KMS-11 (cell line): ENCODE data around the gene DCBLD1.

ENCODE experiments used
- H2AFZ ChIP-seq: fragments of 200-600 bp; sonication (generic); 2 replicates; pipeline ENCODE4 v1.6.1; 2016; ENCODE audit warnings: antibody characterized with exemption, mixed run types, low read depth
- H3K27ac ChIP-seq: fragments of 200-600 bp; sonication (generic); 2 replicates; pipeline ENCODE4 v1.6.1; 2016; ENCODE audit warnings: mild to moderate bottlenecking, mixed run types
- H3K27me3 ChIP-seq: fragments of 200-600 bp; sonication (generic); 2 replicates; pipeline ENCODE4 v1.6.1; 2017; ENCODE audit warnings: mild to moderate bottlenecking, low read depth, mixed run types, moderate library complexity; ENCODE audit not compliant: insufficient read depth
- H3K36me3 ChIP-seq: fragments of 200-600 bp; sonication (generic); 2 replicates; pipeline ENCODE4 v1.6.1; 2017; ENCODE audit warnings: mild to moderate bottlenecking, mixed run types; ENCODE audit not compliant: insufficient read depth
- H3K4me1 ChIP-seq: fragments of 200-600 bp; sonication (generic); 2 replicates; pipeline ENCODE4 v1.6.1; 2016; ENCODE audit warnings: mild to moderate bottlenecking, low read depth, mixed run types; ENCODE audit not compliant: poor library complexity, severe bottlenecking
- H3K4me2 ChIP-seq: fragments of 200-600 bp; sonication (generic); 2 replicates; pipeline ENCODE4 v1.7.0; 2016; ENCODE audit warnings: mild to moderate bottlenecking, mixed run types
- H3K4me3 ChIP-seq: fragments of 200-600 bp; sonication (generic); IDR thresholded peaks from 2 replicates; pipeline ENCODE4 v1.6.1; 2017; ENCODE audit warnings: low read depth, low read length, mixed read lengths; ENCODE audit not compliant: insufficient read depth
- H3K79me2 ChIP-seq: fragments of 200-600 bp; sonication (generic); 2 replicates; pipeline ENCODE4 v1.6.1; 2016; ENCODE audit warnings: low read depth, mixed run types; ENCODE audit not compliant: insufficient read depth
- H3K9ac ChIP-seq: fragments of 200-600 bp; sonication (generic); 2 replicates; pipeline ENCODE4 v1.6.1; 2016; ENCODE audit warnings: mild to moderate bottlenecking, mixed run types
- H4K20me1 ChIP-seq: fragments of 200-600 bp; sonication (generic); 2 replicates; pipeline ENCODE4 v1.6.1; 2016; ENCODE audit warnings: mild to moderate bottlenecking, mixed run types; ENCODE audit not compliant: insufficient read depth
- TF ChIP-seq, protein P1 (sequence below): fragments of 200-600 bp; sonication (generic); conservative IDR thresholded peaks from 2 replicates; pipeline ENCODE4 v1.6.1; 2017; ENCODE audit warnings: low read depth, mild to moderate bottlenecking, antibody characterized with exemption, low read length, moderate library complexity, mixed read lengths

Gene DCBLD1

DNA sequence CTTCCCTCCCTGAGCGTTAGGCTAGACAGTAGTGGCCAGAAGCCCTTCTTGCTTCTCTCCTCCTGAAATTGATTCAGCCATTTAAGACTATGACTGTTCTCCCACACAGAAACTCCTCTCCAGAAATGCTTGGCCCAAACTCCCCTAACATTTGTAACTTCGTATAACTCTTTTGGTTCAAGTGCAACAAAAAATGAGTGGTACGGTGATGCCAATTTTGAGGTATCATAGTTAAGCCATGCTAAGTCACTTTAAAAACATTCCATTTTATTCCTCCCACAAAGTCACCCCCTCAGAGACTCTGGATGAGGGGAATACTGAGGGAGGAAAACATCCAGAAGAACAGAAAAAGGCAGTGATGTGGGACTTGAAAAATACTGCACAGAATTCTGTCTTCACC is 35.6 kb upstream of the DCBLD1 start:
- H3K4me2 ChIP-seq: no peak overlapping the region
- H3K9ac ChIP-seq: no peak overlapping the region
- H2AFZ ChIP-seq: no peak overlapping the region
- no peak overlapping the region for H3K4me3 ChIP-seq
- no peaks in the 10 kb centered on the region for H4K20me1 ChIP-seq
- TF ChIP-seq, protein P1, sequence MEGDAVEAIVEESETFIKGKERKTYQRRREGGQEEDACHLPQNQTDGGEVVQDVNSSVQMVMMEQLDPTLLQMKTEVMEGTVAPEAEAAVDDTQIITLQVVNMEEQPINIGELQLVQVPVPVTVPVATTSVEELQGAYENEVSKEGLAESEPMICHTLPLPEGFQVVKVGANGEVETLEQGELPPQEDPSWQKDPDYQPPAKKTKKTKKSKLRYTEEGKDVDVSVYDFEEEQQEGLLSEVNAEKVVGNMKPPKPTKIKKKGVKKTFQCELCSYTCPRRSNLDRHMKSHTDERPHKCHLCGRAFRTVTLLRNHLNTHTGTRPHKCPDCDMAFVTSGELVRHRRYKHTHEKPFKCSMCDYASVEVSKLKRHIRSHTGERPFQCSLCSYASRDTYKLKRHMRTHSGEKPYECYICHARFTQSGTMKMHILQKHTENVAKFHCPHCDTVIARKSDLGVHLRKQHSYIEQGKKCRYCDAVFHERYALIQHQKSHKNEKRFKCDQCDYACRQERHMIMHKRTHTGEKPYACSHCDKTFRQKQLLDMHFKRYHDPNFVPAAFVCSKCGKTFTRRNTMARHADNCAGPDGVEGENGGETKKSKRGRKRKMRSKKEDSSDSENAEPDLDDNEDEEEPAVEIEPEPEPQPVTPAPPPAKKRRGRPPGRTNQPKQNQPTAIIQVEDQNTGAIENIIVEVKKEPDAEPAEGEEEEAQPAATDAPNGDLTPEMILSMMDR: no peak
- no peaks in the 10 kb centered on the region for H3K79me2 ChIP-seq
- no peaks in the 10 kb centered on the region for H3K4me1 ChIP-seq
- no peaks in the 10 kb centered on the region for H3K36me3 ChIP-seq
- H3K27me3 ChIP-seq: no peaks in the 10 kb centered on the region
- H3K27ac ChIP-seq: no peak overlapping the region

DNA sequence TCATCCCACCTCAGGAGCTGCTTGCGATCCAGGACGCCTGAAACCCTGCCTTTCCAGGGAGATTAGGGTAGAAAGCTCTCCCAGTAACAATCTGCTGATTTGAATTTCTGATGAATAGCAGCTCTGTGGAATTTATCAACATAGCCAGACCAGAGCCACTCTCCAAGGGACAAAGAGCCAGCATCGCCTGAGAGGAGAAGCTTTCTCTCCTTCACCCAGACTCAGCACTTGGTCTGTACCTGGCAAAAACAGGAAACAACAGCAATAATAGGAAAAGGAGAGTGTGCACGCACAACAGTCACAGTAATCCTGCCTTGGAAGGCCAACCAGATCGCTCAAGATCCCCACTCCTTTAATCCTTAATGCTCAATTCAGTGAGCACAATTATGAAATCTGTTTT is 34.5 kb upstream of the DCBLD1 start:
- Histone ChIP-seq H2AFZ (no peak overlapping the region), H3K27me3 (no peaks in the 10 kb centered on the region), H3K27ac (no peak overlapping the region), H3K4me2 (no peak overlapping the region), H4K20me1 (no peaks in the 10 kb centered on the region), H3K36me3 (no peaks in the 10 kb centered on the region), H3K4me1 (no peaks in the 10 kb centered on the region), H3K4me3 (no peak overlapping the region), H3K9ac (no peak overlapping the region), H3K79me2 (no peaks in the 10 kb centered on the region)
- TF ChIP-seq, protein P1: no peak

DNA sequence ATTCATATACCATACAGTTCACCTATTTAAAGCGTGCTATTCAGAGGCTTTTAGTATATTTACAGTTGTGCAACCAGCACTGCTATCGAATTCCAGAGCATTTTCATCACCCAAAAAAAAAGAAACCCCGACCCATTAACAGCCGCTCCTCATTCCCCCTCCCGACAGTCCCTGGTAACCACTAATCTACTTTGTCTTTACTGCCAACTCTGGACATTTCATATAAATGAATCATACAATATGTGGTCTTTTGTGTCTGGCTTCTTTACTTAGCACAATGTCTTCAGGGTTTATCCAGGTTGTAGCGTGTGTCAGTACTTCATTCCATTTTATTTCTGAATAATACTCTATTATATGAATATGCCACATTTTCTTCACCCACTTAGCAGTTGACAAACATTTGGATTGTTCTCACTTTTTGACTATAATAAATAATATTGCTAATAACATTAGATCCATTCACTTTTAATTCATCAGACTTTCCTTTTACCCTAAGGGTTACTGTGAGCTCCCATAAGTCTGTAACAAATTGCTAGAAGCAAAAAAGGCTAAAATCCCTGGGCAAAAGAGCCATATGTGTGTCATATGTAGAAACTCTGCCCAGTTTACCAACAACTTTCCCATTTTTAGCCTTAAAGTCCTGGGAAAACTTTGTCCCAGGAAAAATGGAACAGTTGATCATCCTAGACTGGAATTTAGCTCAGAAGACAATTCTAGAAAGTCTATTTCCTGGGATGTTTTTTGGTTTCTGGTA is 33.6 kb upstream of the DCBLD1 start:
- Histone ChIP-seq H3K9ac (no peak overlapping the region), H3K36me3 (no peaks in the 10 kb centered on the region), H3K27me3 (no peaks in the 10 kb centered on the region), H4K20me1 (no peaks in the 10 kb centered on the region), H3K4me1 (no peaks in the 10 kb centered on the region), H3K27ac (no peak overlapping the region), H2AFZ (no peak overlapping the region), H3K4me3 (no peak overlapping the region), H3K4me2 (no peak overlapping the region), H3K79me2 (no peaks in the 10 kb centered on the region)
- TF ChIP-seq, protein P1: no peak

DNA sequence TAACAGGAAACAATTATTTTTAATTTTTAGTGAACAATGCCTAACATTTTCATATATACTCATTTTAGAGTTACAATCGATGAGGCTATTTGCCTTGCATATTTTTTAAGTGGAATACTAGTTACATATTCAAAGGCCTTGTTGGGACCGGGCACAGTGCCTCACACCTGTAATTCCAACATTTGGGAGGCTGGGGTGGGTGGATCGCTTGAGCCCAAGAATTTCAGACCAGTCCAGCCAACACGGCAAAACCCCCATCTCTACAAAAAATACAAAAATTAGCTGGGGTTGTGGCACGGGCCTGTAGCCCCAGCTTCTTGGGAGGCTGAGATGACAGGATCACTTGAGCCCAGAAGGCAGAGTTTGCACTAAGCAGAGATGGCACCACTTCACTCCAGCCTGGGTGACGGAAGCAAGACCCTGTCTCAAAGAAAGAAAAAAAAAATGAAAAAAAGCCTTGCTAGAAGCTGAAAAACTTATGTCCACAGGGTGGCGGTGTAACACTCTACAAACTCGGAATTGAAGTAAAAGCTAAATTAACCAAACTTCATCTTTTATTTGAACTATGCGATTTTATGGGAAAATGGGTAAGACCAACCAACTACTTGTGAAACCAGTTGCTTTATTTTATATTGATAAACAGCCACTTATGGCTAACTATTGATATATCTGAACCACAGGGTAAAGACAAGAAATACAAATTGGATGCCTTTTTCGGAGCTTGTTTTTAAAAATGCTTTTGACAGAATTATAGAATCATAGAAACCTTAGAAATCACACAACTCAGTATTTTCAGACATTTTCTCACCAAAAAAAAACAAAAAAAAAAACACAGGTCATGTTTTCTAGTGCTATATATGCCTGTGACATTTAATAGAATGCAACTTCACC is 32.7 kb upstream of the DCBLD1 start:
- Histone ChIP-seq H3K36me3 (no peaks in the 10 kb centered on the region), H3K27me3 (no peaks in the 10 kb centered on the region), H3K4me3 (no peak overlapping the region), H4K20me1 (no peaks in the 10 kb centered on the region), H3K79me2 (no peaks in the 10 kb centered on the region), H3K4me2 (no peak overlapping the region), H3K27ac (no peak overlapping the region), H3K4me1 (no peaks in the 10 kb centered on the region), H3K9ac (no peak overlapping the region), H2AFZ (no peak overlapping the region)
- TF ChIP-seq, protein P1: peak; percentile 76
